Ramos (cell line): ENCODE measurements around the gene PIK3R5.

Experiments
- in situ Hi-C: fragments of 300-500 bp; cut with MboI; formaldehyde crosslinking; loops from one replicate; pipeline ENCODE4 v1.14.3; 2022; ENCODE audit warnings: low sequenced_read_pairs; ENCODE audit not compliant: unreplicated experiment

PIK3R5 gene

DNA sequence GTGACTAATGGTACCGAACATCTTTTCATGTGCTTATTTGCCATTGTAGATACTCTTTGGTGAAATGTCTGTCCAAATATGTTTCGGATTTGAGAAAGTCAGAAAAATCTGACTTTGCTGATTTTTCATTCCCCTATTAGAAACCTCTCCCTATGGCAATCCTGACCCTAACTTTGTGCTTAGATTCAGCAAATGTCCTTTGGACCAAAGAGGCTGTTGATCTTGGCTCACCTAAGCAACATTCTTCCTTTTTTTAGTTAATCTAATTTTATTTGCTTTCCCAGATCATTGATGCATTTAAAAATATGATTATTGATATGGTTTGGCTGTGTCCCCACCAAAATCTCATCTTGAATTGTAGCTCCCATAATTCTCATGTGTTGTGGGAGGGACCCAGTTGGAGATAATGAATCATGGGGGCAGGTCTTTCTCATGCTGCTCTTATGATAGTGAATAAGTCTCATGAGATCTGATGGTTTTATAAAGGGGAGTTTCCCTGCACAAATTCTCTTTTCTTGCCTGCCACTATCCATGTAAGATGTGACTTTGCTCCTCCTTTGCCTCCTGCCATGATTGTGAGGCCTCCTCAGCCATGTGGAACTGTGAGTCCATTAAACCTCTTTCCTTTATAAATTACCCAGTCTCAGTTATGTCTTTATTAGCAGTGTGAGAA is 22.9 kb upstream of the PIK3R5 start:
- in situ Hi-C loops = loop anchor here (25.0 kb wide), 1 partner anchor 549 kb away; no protein-coding TSS in a partner anchor

DNA sequence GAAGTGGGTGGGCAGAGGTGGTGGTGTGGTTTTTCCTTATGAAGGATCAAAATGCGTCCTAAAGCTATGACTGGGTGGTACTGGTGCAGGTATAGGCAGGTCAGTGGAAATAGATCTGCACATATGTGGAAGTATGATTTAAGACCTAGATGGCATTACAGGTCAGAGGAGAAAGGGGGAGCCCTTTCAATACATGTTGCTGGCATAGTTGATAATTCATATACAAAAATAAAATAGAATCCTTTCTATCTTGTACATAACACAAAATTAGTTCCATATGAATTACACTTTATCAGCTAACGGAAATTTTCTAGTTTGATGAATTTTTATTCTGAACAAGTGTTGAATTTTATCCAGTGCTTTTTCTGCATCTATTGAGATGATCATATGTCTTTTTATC is 20.8 kb upstream of the PIK3R5 start:
- in situ Hi-C loops = loop anchor here (25.0 kb wide), 1 partner anchor 551 kb away; no protein-coding TSS in a partner anchor

GRCh38 chr17:8985054-8985701 is 19.7 kb upstream of the PIK3R5 start:
- in situ Hi-C loops = loop anchor here (25.0 kb wide), 1 partner anchor 552 kb away; no protein-coding TSS in a partner anchor

DNA sequence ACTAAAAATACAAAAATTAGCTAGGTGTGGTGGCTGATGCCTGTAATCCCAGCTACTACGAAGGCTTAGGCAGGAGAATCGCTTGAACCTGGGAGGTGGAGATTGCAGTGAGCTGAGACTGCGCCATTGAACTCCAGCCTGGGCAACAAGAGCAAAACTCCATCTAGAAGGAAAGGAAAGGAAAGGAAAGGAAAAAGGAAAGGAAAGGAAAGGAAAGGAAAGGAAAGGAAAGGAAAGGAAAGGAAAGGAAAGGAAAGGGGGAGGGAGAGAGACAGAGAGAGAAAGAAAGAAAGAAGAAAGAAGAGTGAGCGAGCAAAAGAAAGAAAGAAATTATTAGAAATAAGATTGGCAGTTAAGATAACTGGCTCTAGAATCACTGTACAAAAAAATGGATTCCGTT is 18.7 kb upstream of the PIK3R5 start:
- in situ Hi-C loops = loop anchor here (25.0 kb wide), 1 partner anchor 553 kb away; no protein-coding TSS in a partner anchor

DNA sequence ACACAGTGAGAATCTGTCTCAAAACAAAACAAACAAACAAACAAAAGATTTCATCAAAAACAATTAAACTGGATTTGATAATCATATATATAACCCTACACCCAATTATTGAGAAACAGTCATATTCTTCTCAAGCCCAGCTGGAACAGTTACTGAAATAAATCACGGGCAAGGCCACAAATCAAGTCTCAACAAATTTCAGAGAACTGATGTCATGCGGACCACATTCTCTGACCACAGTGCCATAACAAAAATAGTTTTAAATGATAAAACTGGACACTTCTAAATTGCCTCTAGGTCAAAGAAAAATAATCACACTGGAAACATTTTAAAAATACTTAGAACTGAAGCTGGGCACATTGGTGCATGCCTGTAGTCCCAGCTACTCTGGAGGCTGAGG is 15.9 kb upstream of the PIK3R5 start:
- in situ Hi-C loops = loop anchor here (25.0 kb wide), 1 partner anchor 556 kb away; no protein-coding TSS in a partner anchor

DNA sequence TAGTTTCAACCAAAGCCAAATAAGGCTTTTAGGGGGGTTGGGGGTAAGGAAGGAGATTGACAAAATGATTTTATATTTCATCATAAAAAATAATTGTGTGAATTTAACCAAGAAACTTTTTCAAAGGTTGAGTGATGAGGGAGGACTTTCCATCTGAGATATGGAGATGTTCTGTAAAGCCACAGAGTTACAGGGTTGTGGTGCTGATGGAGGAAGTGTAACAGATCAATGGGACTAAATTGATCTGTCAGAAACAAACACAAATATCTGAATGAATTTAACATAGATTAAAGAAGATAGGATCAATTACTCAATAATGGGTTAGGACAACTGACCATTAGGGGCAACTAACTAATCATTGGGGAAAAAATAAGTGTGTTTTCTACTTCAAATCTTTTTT is 14.2 kb upstream of the PIK3R5 start:
- in situ Hi-C loops = loop anchor here (25.0 kb wide), 1 partner anchor 558 kb away; no protein-coding TSS in a partner anchor

- in situ Hi-C loops = loop anchor here (25.0 kb wide), 1 partner anchor 561 kb away; no protein-coding TSS in a partner anchor
These were observed 11.1 kb upstream of the PIK3R5 start for GRCh38 chr17:8976638-8977037.

DNA sequence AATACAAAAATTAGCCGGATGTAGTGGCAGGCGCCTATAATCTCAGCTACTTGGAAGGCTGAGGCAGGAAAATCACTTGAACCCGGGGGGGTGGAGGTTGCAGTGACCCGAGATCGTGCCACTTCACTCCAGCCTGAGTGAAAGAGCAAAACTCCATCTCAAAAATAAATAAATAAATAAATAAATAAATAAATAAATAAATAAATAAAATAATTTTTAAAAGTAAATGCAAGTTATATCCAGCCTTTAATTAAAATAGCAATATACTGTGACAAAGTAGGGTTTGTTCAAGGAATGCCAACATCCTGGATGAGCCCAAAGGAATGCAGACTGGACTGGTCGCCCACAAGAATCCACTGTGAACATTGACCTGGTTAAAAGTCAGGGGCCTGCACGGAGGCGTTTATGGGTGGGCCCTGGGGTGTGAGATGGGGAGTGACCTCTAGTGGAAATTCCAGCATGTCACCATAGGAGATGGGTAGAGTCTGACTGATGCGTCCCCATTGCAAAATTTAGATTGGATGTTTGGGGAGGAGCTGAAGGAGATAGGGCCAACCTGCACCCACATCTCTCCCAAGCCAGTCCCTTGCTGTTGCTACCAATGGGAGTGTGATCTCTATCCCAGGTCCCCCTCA is 9.7 kb upstream of the PIK3R5 start:
- in situ Hi-C loops = loop anchor here (25.0 kb wide), 1 partner anchor 562 kb away; no protein-coding TSS in a partner anchor

DNA sequence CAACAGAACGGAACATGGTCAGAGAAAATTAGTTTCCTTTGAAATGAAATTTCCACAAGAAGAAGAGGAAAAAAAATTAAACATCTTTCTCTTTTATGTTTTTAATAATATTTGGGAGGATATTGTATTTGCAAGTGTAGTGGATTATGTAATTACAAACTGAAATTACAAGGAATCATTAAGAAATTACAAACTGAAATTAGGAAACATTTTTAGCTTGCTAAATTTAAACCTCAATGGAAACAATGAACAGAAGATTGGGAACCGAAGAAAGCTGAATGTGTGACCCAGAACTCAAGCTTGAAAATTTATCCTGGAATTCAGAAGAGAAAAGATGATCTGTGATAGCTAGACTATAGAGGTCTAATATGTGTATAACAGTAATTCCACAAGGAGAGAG is 4.4 kb upstream of the PIK3R5 start:
- in situ Hi-C loops = no loop called here

DNA sequence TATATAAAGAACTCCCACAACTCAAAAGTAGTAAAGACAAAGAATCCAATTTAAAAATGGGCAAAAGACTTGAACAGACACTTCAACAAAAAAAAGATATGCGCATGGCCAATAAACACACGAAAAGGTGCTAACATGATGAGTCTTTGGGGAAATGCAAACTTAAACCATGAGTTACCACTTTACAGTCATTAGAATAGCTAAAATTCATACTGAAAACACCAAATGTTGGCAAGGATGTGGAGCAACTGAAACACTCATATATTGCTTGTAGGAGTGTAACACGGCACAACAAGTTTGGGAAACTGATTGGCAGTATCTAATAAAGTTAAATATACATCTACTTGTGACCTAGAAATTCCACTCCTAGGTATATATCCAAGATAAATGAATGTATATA is 3.0 kb upstream of the PIK3R5 start:
- in situ Hi-C loops = no loop called here

DNA sequence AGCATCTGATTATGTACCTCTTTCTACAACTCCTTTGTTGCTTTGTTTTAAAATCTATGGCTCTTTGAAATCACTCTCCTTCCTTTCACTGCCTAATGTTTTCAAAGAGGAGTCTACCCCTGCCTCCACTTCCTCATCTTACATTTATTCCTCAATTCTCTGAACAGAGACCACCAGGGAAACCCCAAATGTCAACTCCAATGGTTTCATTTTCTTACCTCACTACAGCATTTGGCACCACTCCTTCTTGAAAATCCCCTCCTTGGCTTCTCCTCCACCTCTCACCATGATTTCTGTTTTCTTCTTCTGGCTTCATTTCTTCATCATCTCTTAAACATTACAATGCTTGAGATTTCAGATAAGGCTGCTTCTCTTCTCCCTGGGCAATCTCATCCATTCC is 2.4 kb upstream of the PIK3R5 start:
- in situ Hi-C loops = no loop called here

DNA sequence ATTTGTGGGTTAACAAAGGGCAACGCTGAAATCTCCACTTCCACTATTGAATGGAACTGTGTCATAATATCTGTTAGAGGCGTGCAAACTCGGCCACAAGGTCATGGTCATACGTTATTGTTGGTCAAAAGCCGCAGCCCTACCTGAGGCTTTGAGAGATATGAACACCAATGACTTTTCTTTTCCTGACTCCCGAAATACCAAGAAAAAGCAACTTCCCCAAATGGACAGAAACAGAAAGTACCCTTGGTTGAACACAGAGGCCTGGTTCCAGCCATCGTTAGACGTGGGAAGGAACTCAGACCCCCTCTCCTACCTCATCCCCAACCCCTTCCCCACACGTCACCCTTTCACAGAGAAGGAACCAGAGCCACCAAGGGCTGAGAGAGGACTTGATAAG is 1.4 kb upstream of the PIK3R5 start:
- in situ Hi-C loops = no loop called here

- in situ Hi-C loops = no loop called here
These were observed 610 bp downstream of the PIK3R5 start for GRCh38 chr17:8964801-8965393.

DNA sequence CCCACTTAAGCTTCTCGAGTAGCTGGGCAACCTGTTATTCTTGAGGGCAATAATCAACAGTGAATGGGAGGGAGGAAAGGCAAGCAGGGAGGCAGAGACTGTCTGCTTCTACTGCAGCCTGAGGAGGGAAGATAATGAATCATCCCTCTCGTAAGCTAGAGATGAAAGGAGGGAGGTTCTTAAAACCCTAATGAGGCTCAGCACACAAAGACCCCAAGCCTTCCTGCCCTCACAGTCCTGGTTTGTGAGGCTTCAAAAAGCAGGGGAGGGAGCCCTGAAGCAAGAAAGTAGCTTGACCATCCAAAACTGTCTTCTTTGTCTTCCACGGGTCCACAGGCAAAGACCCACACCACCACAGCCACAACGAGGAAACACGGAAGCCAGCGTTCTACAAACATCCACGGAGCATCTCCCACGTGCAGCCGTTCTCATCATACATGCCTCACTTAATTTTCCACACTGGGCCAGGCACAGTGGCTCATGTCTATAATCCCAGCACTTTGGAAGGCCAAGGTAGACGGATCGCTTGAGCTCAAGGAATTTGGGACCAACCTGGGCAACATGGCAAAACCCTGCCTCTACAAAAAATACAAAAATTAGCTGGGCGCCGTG is 1.8 kb downstream of the PIK3R5 start:
- in situ Hi-C loops = no loop called here

DNA sequence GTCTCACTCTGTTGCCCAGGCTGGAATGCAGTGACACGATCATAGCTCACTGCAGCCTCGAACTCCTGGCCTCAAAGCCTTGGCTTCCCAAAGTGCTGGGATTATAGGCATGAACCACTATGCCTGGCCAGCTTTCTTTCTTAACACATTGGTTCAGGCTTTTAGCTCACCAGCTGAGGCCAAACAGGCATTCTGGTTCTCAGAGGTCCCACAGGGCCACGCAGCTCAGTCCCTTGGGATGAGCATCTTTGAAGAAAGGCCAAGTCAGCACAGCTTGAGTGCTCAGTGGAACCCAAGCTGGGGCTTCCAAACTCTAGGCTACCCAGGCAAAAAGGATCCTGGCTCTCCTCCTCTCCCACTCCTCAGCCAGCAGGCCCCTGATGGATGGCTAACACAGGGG is 2.5 kb downstream of the PIK3R5 start:
- in situ Hi-C loops = no loop called here

DNA sequence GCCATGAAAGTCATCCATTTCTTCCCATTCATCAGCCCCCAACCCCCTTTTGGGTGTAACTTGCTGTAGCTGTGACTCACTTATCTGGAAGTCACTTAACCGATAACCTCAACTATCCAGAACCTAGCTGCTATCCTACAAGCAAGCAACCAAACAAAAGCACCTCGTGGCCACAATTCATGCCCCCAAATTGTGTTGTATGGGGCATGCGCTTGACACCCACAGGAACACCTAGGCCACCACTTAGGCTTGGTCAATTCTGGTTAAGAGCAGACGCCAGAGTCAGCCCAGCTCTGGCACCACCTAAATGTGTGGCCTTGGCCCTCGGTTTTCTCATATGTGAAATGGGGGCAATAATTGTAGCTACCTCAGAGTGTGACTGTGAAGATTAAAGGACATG is 3.7 kb downstream of the PIK3R5 start:
- in situ Hi-C loops = no loop called here

GRCh38 chr17:8960325-8961140 is 5.0 kb downstream of the PIK3R5 start:
- in situ Hi-C loops = no loop called here

- in situ Hi-C loops = no loop called here
These were observed 6.1 kb downstream of the PIK3R5 start for GRCh38 chr17:8959312-8959918.

DNA sequence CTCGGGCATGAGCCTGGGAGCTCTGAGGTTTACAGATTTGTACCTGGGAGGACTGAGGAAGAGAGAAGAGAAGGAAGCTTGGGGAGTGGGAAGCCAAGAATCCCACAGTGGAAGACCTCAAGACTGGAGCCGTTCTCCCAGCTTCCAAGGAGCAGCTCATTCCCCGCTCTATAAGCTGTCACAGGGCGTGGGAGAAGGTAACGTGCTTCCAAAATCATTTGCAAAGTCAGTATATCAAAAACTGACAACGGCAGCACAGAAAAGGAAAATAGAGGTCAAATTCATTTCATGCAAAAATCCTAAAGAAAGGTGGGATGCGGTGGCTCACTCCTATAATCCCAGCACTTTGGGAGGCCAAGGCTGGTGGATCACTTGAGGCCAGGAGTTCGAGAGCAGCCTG is 7.8 kb downstream of the PIK3R5 start:
- in situ Hi-C loops = no loop called here
